Fibroblast of mammary gland (primary cell): ENCODE results near the gene CCDC185.

Source experiments
- DNase-seq: peaks from one replicate; pipeline ENCODE4 v3.0.0-alpha.2; 2010; ENCODE audit warnings: low read depth
- H3K4me3 ChIP-seq: 2 replicates; pipeline ENCODE4 v1.5.1; 2011; ENCODE audit warnings: low read depth, mild to moderate bottlenecking, low read length, moderate library complexity; ENCODE audit not compliant: control insufficient read depth
- TF ChIP-seq, protein P1 (sequence below): conservative IDR thresholded peaks from 2 replicates; pipeline ENCODE4 v1.5.1; 2011; ENCODE audit warnings: low read depth, low read length, inconsistent platforms; ENCODE audit not compliant: control insufficient read depth, insufficient read depth

Gene CCDC185

DNA sequence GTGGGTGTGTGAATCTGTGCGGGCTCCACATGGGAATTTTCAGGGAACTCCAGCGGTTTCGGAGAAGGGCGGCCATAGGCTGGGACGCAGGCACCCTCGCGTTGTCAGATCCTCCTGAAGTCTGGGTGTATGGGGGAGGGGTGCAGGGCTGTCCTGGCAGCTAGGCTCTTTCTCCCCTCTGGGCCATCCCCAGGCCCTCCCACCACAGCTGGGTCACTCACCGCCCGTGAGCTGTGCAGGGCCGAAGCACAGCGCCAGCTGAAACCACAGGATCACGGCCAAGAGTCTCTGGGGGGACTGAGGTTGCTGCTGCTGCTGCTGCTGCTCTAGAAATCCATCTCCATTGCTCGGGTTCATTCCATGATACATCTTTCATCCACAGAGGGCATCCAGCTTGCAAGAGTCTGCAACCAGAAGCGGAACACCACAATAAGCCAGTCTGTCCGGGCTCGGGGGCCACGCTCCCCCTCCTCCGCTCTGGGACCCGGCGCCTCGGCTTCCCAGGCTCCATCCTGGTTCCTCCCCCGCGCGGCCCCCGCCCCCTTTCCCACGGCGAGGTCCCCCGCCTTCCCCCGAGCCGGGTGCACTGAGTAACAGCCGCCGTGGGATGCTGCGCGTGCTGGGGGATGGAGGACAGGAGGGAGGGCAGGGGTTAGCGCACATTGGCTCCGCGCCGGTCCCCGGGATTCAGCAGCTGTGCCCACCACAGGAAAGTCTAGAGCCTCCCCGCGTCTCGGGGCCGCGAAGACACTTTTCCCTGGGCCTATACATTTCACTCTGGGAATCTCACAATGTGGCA, 30.0 kb upstream of the CCDC185 start:
- H3K4me3 ChIP-seq: no peak overlapping the region
- DNase-seq: peak; percentile 40
- TF ChIP-seq, protein P1, sequence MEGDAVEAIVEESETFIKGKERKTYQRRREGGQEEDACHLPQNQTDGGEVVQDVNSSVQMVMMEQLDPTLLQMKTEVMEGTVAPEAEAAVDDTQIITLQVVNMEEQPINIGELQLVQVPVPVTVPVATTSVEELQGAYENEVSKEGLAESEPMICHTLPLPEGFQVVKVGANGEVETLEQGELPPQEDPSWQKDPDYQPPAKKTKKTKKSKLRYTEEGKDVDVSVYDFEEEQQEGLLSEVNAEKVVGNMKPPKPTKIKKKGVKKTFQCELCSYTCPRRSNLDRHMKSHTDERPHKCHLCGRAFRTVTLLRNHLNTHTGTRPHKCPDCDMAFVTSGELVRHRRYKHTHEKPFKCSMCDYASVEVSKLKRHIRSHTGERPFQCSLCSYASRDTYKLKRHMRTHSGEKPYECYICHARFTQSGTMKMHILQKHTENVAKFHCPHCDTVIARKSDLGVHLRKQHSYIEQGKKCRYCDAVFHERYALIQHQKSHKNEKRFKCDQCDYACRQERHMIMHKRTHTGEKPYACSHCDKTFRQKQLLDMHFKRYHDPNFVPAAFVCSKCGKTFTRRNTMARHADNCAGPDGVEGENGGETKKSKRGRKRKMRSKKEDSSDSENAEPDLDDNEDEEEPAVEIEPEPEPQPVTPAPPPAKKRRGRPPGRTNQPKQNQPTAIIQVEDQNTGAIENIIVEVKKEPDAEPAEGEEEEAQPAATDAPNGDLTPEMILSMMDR: no peak

DNA sequence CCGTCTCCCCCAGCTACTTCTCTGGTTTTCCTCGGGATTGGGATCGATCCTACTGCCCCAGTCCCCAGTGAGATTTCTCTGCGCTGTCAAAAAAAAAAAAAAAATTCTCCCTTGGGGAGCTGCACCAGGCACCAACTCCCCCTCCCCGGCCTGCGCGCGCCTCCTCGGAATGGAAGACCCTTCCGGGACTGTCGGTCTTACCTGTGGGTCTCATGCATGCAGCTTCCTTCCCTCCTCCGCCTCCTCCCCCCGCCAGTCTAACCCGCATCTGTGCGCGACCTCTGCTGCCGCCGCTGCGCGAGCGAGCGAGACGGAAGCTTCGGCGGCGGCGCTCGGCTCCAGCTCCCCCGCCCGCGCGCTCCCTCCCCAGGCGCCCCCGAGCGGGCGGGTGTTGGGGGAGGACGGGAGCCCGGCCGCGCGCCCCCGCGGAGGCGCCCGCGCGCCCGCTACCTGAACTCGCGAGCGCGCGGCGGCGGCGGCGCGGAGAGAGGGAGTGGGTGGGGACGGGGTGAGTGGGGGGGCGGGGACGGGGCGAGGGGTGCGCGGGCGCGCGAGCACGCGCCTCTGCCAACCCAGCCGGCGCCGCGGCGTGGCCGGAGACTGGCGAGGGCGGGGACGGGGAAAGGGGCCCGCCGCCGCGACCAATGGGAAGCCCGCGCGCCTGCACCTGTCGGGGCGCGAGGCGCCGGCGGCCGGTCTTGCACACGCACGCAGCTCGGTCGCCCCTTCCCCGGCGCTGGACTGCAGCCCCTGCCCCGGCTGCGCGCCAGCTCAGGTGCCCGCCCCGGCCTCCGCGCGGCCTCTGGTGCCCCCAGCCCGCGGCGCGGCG, 29.1 kb upstream of the CCDC185 start, which contains the start of gene SUSD4:
SUSD4 (minus strand) TSS at position 321 of the 829 bp plus-strand sequence. CDS start 751 bp downstream, outside the sequence.
- no peak for DNase-seq
- no peak within 1 kb of the TSS for H3K4me3 ChIP-seq
- TF ChIP-seq, protein P1: no peak

DNA sequence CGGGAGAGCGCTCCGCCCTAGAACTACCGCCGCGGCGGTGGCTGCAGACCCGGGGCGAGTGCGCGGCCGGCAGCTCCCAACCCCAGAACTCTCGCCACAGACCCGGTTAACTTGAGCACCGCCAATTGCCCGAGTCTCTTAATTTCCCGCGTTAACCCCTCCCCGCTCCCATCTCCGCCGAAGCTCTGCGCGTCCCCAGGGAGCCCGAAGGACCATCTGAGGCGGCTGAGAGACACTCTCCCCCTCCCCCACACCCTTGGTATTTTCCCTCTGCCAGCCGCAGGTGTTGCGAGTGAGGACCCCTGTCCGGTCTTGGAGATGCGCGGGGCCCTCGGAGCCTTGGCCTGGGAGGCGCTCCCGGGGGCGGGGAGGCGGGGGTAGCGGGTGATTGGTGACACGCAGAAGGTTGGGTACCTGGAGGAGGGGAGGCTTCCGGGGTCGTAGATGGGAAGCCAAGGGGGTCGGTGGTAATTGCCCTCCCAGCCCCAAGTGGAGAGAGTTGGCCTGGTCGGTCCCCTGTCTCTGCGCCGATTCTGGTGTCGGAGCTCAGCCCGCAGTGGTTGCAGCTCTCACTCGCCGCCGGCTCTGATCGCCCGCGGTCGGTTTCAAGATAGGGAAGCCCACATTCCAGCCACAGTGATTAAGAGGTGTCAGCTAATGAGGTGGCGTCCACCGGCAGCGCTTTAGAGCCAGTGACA, 28.4 kb upstream of the CCDC185 start:
- H3K4me3 ChIP-seq: no peak overlapping the region
- TF ChIP-seq, protein P1: no peak
- no peak for DNase-seq

DNA sequence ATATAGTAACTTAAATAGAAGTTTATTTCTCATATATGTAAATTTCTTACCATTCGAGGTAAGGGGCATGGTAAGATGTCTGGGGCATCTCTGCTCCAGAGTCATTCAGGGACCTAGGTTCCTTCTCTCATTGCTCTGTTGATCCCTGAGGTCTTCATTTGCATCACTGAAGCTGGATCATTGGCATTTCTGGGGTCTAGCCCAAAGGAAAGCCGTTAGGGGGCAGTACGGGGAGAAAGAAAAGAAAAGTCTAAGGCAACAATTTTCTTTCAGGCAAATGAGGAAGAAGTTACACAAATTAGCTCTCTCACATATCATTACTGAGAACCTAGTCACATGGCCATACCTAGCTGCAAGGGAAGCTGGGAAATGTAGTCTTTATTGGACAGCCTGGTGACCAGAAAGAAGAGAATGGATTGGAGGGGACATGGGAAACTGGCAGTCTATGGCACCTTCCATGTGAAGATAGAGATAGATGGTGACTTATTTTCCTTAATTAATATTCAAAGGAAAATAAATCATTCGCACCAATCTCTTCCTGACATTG, 19.1 kb upstream of the CCDC185 start:
- H3K4me3 ChIP-seq: no peak overlapping the region
- DNase-seq: no peak
- TF ChIP-seq, protein P1: no peak

DNA sequence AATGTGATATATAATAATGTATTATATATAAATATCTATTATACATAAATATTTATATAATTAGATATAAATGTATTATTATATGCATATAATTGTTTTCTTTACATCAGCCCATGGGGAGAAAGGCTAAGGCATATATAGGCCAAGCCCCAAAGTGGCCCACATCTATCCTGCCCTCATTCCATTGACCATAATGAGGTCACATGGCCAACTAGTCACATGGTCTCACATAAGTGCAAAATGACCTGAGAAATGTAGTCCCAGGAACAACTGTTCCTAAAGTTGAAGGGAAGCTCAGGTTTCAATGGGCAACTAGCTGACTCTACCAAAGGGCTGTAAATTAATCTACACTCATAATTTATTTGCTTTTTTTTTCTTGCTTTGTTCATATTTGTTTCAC, 14.5 kb upstream of the CCDC185 start:
- no peak for DNase-seq
- TF ChIP-seq, protein P1: no peak
- H3K4me3 ChIP-seq: no peak overlapping the region

DNA sequence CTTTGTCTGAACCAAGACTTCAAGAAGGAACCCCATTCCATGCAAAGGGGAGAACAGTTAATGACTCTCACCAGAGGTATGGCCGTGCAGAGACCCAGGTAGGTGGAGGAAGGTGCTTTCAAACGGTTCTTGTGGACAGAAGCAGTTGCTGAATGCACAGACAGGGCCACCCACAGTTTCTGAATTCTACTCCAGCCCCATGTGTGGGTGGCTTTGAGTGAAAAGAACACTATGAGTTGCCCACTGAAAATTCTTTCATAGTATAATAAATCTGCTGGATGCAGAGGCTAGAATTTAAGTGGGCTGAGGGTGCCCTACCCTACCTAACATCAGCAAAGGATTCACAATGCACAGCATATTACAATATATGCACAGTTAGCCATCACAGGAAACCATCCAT, 7.2 kb upstream of the CCDC185 start:
- TF ChIP-seq, protein P1: no peak
- no peak for DNase-seq
- H3K4me3 ChIP-seq: no peak overlapping the region
